ENCODE measurements around the gene HMGCL.

GRCh38 chr1:23836037-23836436 lies 10.8 kb upstream of the HMGCL start:
- TF ChIP-seq, protein P1, sequence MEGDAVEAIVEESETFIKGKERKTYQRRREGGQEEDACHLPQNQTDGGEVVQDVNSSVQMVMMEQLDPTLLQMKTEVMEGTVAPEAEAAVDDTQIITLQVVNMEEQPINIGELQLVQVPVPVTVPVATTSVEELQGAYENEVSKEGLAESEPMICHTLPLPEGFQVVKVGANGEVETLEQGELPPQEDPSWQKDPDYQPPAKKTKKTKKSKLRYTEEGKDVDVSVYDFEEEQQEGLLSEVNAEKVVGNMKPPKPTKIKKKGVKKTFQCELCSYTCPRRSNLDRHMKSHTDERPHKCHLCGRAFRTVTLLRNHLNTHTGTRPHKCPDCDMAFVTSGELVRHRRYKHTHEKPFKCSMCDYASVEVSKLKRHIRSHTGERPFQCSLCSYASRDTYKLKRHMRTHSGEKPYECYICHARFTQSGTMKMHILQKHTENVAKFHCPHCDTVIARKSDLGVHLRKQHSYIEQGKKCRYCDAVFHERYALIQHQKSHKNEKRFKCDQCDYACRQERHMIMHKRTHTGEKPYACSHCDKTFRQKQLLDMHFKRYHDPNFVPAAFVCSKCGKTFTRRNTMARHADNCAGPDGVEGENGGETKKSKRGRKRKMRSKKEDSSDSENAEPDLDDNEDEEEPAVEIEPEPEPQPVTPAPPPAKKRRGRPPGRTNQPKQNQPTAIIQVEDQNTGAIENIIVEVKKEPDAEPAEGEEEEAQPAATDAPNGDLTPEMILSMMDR (IDR thresholded peaks at IDR 0.05): no peak
- no peak for TF ChIP-seq POLR2A (IDR thresholded peaks at IDR 0.05)
